Measurements from ENCODE around the gene ZNF644. TPM values are rescaled to one million over a fixed set of nuclear protein-coding genes. Genes with fewer than 3 reads are reported as not detected.
"Not testable (repeated sequence)": the region's sequence is repeated elsewhere in the genome, so short reads cannot be mapped to it uniquely, and the experiment has no call there.

ZNF644 gene
- total RNA-seq, 2 experiments from 2014 or later = 37.5 to 42.5 TPM

GRCh38 chr1:90919900-90920299 is 101.9 kb downstream of the ZNF644 start:
- H3K36me3 Mint-ChIP-seq = peaks cover 12% of the 10 kb centered on the region
- ChIA-PET CTCF (interaction anchor here (0.7 to 1.8 kb wide), 4 partner anchors 45 to 245 kb away, joined by 3 to 4 read pairs (median 4); no protein-coding TSS in a partner anchor), POLR2A (no interaction called here)
- H3K27ac Mint-ChIP-seq = peak overlapping the region; percentile 13
- intact Hi-C loops (cut with micrococcal nuclease) = loop anchor here (5.0 kb wide), 1 partner anchor 102 kb away; the partner anchor contains the start of gene ZNF644
- peaks cover 53% of the 10 kb centered on the region for H3K4me1 Mint-ChIP-seq (ENCODE audit: low read depth)
- H3K27me3 Mint-ChIP-seq = no peaks in the 10 kb centered on the region
- DNase-seq = no peak
- H3K9me3 Mint-ChIP-seq = no peaks in the 10 kb centered on the region
- no peak overlapping the region for H3K4me3 Mint-ChIP-seq

GRCh38 chr1:90919190-90919719 is 102.6 kb downstream of the ZNF644 start:
- CTCF ChIA-PET = interaction anchor here (0.7 to 1.8 kb wide), 4 partner anchors 45 to 246 kb away, joined by 3 to 4 read pairs (median 4); no protein-coding TSS in a partner anchor
- intact Hi-C loops (cut with micrococcal nuclease) = loop anchor here (5.0 kb wide), 1 partner anchor 103 kb away; the partner anchor contains the start of gene ZNF644
- H3K27ac Mint-ChIP-seq = peak overlapping the region; percentile 13

GRCh38 chr1:90911353-90911752 is 110.5 kb downstream of the ZNF644 start:
- DNase-seq = no peak
- Mint-ChIP-seq H3K9me3 (no peaks in the 10 kb centered on the region), H3K27me3 (no peaks in the 10 kb centered on the region), H3K27ac (no peak overlapping the region), H3K4me1 (ENCODE audit: low read depth) (peaks cover 4% of the 10 kb centered on the region), H3K4me3 (no peak overlapping the region), H3K36me3 (peaks cover 11% of the 10 kb centered on the region)
- POLR2A ChIA-PET = no interaction called here
- intact Hi-C loops (cut with micrococcal nuclease) = no loop called here
- CTCF ChIA-PET = no interaction called here

More at GRCh38 chr1:90919190-90919719, 102.6 kb downstream of the ZNF644 start:
- Mint-ChIP-seq H3K27me3 (no peaks in the 10 kb centered on the region), H3K9me3 (no peaks in the 10 kb centered on the region), H3K36me3 (peaks cover 15% of the 10 kb centered on the region), H3K4me3 (no peak overlapping the region), H3K4me1 (ENCODE audit: low read depth) (peaks cover 48% of the 10 kb centered on the region)
- no peak for DNase-seq
- POLR2A ChIA-PET = interaction anchor here (0.6 kb wide), 1 partner anchor 103 kb away, joined by 3 read pairs; the partner anchor contains the start of gene ZNF644

- DNase-seq = no peak
- Mint-ChIP-seq H3K36me3 (peaks cover 28% of the 10 kb centered on the region), H3K4me3 (no peak overlapping the region), H3K4me1 (ENCODE audit: low read depth) (peaks cover 7% of the 10 kb centered on the region), H3K27me3 (no peaks in the 10 kb centered on the region), H3K9me3 (no peaks in the 10 kb centered on the region), H3K27ac (no peak overlapping the region)
- ChIA-PET POLR2A (no interaction called here), CTCF (interaction anchor here (0.7 kb wide), 1 partner anchor 1395 kb away, joined by 3 read pairs; no protein-coding TSS in a partner anchor)
- intact Hi-C loops (cut with micrococcal nuclease) = no loop called here
Measured at GRCh38 chr1:90902672-90903071, 119.2 kb downstream of the ZNF644 start.

- Mint-ChIP-seq H3K4me3 (no peak overlapping the region), H3K27me3 (no peaks in the 10 kb centered on the region), H3K27ac (no peak overlapping the region), H3K36me3 (peaks cover 42% of the 10 kb centered on the region), H3K4me1 (ENCODE audit: low read depth) (peaks cover 7% of the 10 kb centered on the region), H3K9me3 (peaks cover 8% of the 10 kb centered on the region)
- CTCF ChIA-PET = interaction anchor here (0.9 kb wide), 1 partner anchor 265 kb away, joined by 3 read pairs; no protein-coding TSS in a partner anchor
- DNase-seq = no peak
- POLR2A ChIA-PET = no interaction called here
- intact Hi-C loops (cut with micrococcal nuclease) = no loop called here
Measured at GRCh38 chr1:90899263-90899662, 122.6 kb downstream of the ZNF644 start.

GRCh38 chr1:90893679-90894078 is 128.2 kb downstream of the ZNF644 start:
- POLR2A ChIA-PET; CTCF ChIA-PET; DNase-seq; H3K27ac Mint-ChIP-seq; H3K4me3 Mint-ChIP-seq; H3K4me1 Mint-ChIP-seq (ENCODE audit: low read depth); intact Hi-C loops (cut with micrococcal nuclease); H3K27me3 Mint-ChIP-seq: not testable (repeated sequence)
- peaks cover 18% of the 10 kb centered on the region for H3K9me3 Mint-ChIP-seq
- peaks cover 31% of the 10 kb centered on the region for H3K36me3 Mint-ChIP-seq

GRCh38 chr1:90892884-90893283 is 129.0 kb downstream of the ZNF644 start:
- intact Hi-C loops (cut with micrococcal nuclease); CTCF ChIA-PET: not testable (repeated sequence)

GRCh38 chr1:90892196-90892595 is 129.6 kb downstream of the ZNF644 start:
- H3K4me1 Mint-ChIP-seq (ENCODE audit: low read depth); CTCF ChIA-PET: not testable (repeated sequence)

More at GRCh38 chr1:90892884-90893283, 129.0 kb downstream of the ZNF644 start:
- H3K4me3 Mint-ChIP-seq; DNase-seq; POLR2A ChIA-PET; H3K4me1 Mint-ChIP-seq (ENCODE audit: low read depth); H3K27me3 Mint-ChIP-seq; H3K27ac Mint-ChIP-seq: not testable (repeated sequence)
- Mint-ChIP-seq H3K9me3 (peaks cover 18% of the 10 kb centered on the region), H3K36me3 (peaks cover 27% of the 10 kb centered on the region)

GRCh38 chr1:90891756-90892155 is 130.1 kb downstream of the ZNF644 start:
- H3K4me3 Mint-ChIP-seq; intact Hi-C loops (cut with micrococcal nuclease); DNase-seq; H3K27me3 Mint-ChIP-seq; H3K4me1 Mint-ChIP-seq (ENCODE audit: low read depth); POLR2A ChIA-PET; CTCF ChIA-PET; H3K27ac Mint-ChIP-seq: not testable (repeated sequence)
- Mint-ChIP-seq H3K9me3 (peaks cover 21% of the 10 kb centered on the region), H3K36me3 (peaks cover 19% of the 10 kb centered on the region)

More at GRCh38 chr1:90892196-90892595, 129.6 kb downstream of the ZNF644 start:
- DNase-seq; H3K27me3 Mint-ChIP-seq; intact Hi-C loops (cut with micrococcal nuclease); H3K4me3 Mint-ChIP-seq; H3K27ac Mint-ChIP-seq; POLR2A ChIA-PET: not testable (repeated sequence)
- H3K36me3 Mint-ChIP-seq = peaks cover 23% of the 10 kb centered on the region
- peaks cover 18% of the 10 kb centered on the region for H3K9me3 Mint-ChIP-seq

- POLR2A ChIA-PET = no interaction called here
- intact Hi-C loops (cut with micrococcal nuclease) = no loop called here
- DNase-seq = no peak
- Mint-ChIP-seq H3K4me3 (no peak overlapping the region), H3K9me3 (peaks cover 40% of the 10 kb centered on the region), H3K27ac (no peak overlapping the region), H3K36me3 (peaks cover 12% of the 10 kb centered on the region), H3K4me1 (ENCODE audit: low read depth) (no peaks in the 10 kb centered on the region), H3K27me3 (peaks cover 5% of the 10 kb centered on the region)
- CTCF ChIA-PET = no interaction called here
Measured at GRCh38 chr1:90882221-90882620, 139.6 kb downstream of the ZNF644 start.

- no peak overlapping the region for H3K27ac Mint-ChIP-seq
- peaks cover 36% of the 10 kb centered on the region for H3K9me3 Mint-ChIP-seq
- POLR2A ChIA-PET = no interaction called here
Measured at GRCh38 chr1:90881034-90881433, 140.8 kb downstream of the ZNF644 start.

GRCh38 chr1:90879281-90879680 is 142.6 kb downstream of the ZNF644 start:
- POLR2A ChIA-PET = no interaction called here
- H3K27me3 Mint-ChIP-seq = peaks cover 5% of the 10 kb centered on the region
- no peak overlapping the region for H3K27ac Mint-ChIP-seq
- DNase-seq = no peak
- peaks cover 13% of the 10 kb centered on the region for H3K36me3 Mint-ChIP-seq
- no peak overlapping the region for H3K4me3 Mint-ChIP-seq
- CTCF ChIA-PET = no interaction called here
- intact Hi-C loops (cut with micrococcal nuclease) = no loop called here
- H3K9me3 Mint-ChIP-seq = peaks cover 36% of the 10 kb centered on the region
- H3K4me1 Mint-ChIP-seq (ENCODE audit: low read depth) = no peaks in the 10 kb centered on the region

More at GRCh38 chr1:90881034-90881433, 140.8 kb downstream of the ZNF644 start:
- Mint-ChIP-seq H3K36me3 (peaks cover 13% of the 10 kb centered on the region), H3K4me3 (no peak overlapping the region), H3K4me1 (ENCODE audit: low read depth) (no peaks in the 10 kb centered on the region), H3K27me3 (peaks cover 5% of the 10 kb centered on the region)
- CTCF ChIA-PET = no interaction called here
- intact Hi-C loops (cut with micrococcal nuclease) = no loop called here
- DNase-seq = no peak

- Mint-ChIP-seq H3K9me3 (peaks cover 21% of the 10 kb centered on the region), H3K4me3 (no peak overlapping the region), H3K36me3 (peaks cover 11% of the 10 kb centered on the region), H3K4me1 (ENCODE audit: low read depth) (no peaks in the 10 kb centered on the region), H3K27me3 (peaks cover 5% of the 10 kb centered on the region), H3K27ac (no peak overlapping the region)
- ChIA-PET POLR2A (no interaction called here), CTCF (interaction anchor here (0.7 to 1.5 kb wide), 2 partner anchors 259 to 290 kb away, joined by 3 to 5 read pairs; no protein-coding TSS in a partner anchor)
- intact Hi-C loops (cut with micrococcal nuclease) = no loop called here
- no peak for DNase-seq
Measured at GRCh38 chr1:90876101-90876500, 145.7 kb downstream of the ZNF644 start.
